NCI-H2227 (cell line): ENCODE results near the gene MMP25.

ENCODE experiments used
- DNase-seq: peaks from one replicate; lab custom pipeline; 2025; ENCODE audit not compliant: unreplicated experiment; lab: John Stamatoyannopoulos, UW

MMP25 gene

DNA sequence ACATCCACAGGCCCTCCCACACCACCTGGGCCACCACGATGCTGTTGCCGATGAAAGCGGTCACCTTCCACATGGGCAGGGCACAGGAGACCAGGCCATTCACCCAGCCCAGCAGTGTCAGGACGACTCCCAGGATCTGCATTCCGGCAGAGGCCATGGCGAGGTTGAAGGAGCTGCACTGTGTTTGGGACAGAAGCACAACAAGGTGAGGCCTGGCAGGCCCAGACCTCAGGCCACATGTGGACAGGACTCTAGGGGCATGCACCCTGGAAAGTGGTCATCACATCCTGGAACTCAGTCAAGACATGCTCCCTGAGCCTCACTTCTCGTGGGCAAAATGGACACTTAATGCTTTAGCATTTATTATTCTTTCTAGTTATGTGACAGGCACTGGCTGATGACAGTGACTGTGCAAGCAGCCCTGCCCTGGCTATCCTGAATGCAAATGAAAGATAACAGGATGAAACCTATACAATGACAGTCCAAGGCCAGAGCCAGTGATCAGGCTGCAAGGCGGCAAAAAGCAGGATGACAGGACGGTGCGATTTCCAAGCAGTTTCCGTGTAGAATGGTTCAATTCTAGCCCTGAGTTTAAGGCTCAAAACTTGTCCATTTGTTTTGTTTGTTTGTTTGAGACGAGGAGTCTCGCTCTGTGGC is 30.4 kb upstream of the MMP25 start:
- no peak for DNase-seq

DNA sequence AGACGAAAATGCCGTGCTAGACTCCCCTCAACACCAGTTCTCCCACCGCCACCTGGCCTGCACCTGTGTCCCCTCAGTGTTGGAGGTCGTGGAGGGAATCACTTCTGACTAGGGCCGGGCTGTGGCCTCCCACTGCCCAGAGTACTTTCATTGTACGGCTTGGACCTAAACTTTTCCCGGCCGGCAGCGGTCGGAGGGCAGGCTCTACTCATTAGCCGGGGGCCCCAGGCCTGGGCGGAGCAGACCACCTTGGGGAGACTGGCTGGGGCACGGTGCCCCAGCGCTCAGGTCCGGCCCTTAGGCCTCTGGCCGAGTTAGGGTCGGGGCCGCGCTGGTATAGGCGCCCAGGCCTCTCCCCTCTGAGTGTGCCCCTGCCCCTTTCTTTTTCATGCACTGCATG is 29.0 kb upstream of the MMP25 start:
- no peak for DNase-seq

DNA sequence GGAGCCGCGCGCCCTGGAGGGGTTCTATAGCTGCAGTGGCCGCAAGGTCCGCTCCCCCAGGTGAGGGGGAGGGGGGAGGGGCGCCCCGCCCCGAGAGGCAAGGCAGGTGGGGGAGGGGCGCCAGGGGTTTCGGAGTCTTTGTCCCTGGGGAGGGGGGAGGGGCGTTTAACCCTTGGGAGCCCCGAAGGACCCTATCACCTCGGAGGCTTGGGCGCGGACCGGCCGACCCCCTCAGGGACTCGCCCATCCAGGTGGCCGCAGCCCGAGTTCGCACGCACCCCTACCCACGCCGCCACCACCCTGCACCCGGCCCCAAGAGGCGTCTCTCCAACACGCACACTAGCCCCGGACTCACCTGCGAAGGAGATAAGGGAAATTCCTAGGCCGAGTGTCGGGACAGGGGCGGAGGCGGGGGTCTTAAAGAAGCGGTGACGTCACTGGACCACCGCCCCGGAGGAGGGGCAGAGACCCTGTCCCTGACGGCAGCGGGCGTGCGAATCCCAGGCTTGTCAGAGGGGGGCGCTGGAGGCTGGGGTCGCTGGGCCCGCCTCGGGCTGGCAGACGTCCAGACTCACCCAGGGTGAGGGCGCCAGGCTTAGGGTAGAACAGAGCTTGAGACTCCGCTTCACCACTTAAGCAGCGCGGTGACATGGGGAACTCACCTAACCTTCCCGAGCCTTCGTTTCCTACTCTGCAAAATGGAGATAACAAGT is 28.4 kb upstream of the MMP25 start, which contains the start of gene CLDN6:
Gene CLDN6, minus strand, starts transcription at position 390 of the 713 bp plus-strand sequence. CDS start 2,162 bp downstream, outside the sequence.
- DNase-seq: no peak

DNA sequence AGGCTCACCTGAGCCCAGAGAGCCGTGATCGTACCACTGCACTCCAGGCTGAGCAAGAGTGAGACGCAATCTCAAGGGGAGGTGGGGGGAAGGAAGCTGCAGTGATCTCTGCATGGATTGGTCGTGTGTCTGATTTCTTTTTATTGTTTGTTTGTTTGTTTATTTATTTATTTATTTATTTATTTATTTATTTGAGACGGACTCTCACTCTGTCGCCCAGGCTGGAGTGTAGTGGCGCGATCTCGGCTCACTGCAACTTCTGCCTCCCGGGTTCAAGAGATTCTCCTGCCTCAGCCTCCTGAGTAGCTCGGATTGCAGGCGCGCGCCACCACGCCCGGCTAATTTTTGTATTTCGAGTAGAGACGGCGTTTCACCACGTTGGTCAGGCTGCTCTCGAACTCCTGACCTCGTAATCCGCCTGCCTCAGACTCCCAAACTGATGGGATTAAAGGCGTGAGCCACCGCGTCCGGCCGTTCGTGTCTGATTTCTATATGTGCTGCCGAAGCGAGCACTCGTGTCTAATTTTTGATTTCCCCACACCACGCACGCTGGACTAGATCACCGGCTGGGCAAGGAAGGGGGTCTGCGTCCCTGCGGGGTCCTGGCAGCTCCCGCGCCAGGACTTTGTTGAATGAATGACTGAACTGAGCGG is 26.6 kb upstream of the MMP25 start:
- no peak for DNase-seq

DNA sequence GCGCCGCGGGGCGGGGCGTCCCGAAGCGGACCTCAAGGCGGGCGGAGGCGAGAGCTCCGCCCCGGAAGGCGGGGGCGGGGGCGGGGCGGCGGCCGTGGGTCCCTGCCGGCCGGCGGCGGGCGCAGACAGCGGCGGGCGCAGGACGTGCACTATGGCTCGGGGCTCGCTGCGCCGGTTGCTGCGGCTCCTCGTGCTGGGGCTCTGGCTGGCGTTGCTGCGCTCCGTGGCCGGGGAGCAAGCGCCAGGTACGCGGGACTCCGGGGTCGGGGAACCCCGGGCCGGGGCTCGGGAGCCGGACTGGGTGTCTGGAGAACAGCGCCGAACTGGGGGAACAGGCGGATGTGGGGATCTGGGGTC is 26.1 kb upstream of the MMP25 start, which contains the start of gene TNFRSF12A:
Gene TNFRSF12A, plus strand, starts transcription at position 122 of the 357 bp plus-strand sequence. Its CDS starts 30 bp downstream, at position 152.
- peak; percentile 87 for DNase-seq

DNA sequence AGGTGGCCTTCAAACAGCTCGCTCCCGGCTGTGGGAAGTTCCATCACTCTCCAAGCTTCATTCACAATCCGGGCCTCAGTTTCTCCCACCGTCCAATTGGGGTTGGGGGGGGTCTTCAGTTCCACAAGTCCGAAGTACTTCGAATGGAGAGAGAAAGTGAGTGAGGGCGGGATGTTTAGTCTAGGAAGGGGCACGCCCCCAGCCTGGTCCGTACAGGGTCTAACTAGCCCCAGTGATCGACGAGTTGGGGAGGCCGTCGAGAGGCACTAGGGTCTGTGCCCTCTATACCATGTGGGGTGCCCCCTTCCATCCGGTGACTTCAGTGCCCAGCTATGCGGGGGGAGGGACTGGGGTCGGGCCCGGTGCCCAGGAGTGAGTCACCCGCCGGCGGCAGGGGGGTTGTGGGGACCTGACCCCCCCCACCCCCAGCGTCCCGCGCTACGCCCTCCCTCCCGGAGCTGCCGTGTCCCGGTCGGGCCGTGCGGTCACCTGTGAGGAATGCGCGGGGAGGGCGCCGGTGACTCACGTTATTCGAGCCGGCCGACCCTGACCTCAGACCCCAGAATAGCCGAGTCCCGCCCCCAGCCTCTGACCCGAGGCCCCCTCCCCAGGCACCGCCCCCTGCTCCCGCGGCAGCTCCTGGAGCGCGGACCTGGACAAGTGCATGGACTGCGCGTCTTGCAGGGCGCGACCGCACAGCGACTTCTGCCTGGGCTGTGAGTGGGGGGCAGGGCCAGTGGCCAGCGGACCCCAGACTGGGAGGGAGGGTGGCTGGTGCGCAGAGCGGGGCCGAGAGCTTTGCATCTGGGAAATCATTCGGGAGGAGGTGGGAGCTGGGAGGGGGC is 25.5 kb upstream of the MMP25 start:
- peak; percentile 49 for DNase-seq

DNA sequence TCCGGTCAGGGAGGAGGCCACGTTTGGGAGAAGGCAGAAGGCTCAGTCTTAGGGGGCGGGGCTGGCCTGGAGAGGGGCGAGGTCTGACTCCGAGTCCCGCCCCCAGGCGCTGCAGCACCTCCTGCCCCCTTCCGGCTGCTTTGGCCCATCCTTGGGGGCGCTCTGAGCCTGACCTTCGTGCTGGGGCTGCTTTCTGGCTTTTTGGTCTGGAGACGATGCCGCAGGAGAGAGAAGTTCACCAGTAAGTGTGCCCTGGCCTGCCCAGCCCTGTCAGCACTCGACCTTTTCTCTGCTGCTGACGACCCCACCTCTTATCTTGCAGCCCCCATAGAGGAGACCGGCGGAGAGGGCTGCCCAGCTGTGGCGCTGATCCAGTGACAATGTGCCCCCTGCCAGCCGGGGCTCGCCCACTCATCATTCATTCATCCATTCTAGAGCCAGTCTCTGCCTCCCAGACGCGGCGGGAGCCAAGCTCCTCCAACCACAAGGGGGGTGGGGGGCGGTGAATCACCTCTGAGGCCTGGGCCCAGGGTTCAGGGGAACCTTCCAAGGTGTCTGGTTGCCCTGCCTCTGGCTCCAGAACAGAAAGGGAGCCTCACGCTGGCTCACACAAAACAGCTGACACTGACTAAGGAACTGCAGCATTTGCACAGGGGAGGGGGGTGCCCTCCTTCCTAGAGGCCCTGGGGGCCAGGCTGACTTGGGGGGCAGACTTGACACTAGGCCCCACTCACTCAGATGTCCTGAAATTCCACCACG is 24.7 kb upstream of the MMP25 start:
- DNase-seq: peak; percentile 77

DNA sequence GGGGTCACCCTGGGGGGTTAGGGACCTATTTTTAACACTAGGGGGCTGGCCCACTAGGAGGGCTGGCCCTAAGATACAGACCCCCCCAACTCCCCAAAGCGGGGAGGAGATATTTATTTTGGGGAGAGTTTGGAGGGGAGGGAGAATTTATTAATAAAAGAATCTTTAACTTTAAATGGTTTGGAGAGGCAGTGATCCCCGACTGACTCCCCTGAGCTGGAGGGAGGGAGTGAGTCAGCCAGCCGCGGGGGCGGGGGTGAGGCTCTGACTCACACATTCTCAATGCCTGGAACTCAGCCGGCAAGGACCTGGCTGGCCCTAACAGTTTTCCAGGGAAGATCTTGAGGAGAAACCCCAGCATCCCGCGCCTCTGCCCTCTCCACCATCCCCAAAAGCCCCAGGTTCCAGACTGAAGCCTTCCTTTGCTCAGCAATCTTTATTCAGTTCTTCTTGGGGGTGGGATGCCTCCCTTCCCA is 24.1 kb upstream of the MMP25 start:
- DNase-seq: peak; percentile 44

DNA sequence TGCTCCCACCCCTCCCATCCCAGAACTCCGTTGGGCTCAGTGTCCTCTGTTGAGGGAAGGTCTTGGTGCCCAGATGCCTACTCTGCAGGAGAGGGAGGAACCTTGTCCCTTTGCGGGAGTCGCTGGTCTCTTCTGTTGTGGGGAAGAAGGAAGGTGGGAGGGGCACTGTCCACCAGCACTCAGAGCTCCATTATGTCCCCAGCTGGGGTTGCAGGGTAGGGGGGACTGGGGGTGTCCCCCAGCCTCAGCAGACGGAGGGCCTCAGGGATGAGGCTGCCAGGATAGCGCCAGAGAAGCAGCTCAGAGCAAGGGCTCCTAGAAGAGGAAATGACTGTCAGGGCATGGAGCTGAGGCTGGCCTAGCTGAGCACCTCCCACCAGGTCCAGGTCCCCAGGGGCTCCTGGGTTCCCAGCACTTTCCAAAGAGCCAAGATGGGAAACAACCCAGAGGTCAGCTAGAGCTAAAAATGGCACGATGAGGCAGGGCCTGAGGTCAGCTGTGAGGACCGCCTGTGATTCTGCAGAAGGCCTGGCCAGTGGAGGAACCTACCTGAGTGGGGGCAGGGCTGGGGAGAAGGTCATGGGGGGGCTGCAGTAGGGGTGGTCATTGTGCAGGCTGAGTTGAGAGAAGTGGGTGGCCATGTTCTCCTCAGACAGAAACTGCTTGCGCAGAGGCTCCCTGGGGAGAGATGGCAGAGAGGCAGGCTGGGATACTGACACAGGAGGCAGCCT is 23.5 kb upstream of the MMP25 start:
- DNase-seq: no peak

DNA sequence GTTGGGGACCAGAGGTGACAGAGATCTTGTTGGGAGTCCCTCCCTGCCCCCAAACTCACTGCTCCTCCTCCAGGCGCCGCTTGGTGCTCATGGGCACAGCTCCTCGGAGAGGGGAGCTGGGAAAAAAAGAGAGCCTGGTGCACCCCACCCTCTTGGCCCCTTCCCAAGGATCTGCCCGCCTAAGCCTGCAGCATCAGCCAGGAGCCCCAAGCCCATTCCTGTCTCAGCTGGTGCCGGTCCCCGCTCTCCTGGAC is 23.0 kb upstream of the MMP25 start:
- DNase-seq: no peak

DNA sequence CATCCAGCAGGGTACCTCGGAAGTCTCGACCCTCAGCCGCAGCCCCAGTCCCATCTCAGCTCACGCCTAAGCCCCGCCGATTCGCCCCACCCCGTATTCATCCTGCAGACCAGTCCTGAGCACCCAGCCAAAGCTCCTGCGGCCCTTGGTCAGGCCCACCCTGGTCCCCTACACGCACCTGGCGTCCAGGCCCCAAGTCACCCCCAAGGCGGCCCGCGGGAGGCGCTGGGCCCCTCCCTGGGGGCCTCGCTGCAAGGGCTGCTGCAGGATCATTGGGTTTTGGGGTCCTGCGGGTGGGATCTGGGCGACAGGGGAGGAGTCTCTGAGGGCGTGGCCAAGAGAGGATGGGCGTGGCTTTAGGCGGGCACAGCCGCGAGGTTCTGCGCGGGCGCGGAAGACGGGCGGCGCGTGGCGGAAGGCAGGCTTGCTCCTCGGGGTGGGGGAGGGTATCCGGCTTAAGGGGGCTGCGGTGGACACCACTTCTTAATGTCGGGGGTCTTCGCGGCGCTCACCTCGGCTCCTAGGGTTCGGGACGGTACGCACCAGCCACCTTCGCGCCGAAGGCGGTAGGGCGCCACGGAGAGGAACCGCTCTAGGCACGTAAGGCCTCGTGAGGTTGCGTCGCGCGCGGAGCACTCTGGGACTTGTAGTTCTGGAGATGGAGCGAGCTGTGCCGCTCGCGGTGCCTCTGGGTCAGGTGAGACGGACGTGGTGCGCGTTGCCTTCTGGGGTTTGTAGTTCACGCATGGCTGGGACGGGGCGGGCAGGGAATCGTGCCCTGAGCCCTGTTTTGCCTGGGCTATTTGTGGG is 22.5 kb upstream of the MMP25 start, which contains the start of the genes HCFC1R1 and THOC6:
Gene HCFC1R1, minus strand, starts transcription at position 274 of the 810 bp plus-strand sequence. Its CDS starts 1 bp downstream, at position 273.
Gene THOC6, plus strand, starts transcription at position 367 of the 810 bp plus-strand sequence. Its CDS starts 292 bp downstream, at position 659.
- DNase-seq: peak; percentile 98

DNA sequence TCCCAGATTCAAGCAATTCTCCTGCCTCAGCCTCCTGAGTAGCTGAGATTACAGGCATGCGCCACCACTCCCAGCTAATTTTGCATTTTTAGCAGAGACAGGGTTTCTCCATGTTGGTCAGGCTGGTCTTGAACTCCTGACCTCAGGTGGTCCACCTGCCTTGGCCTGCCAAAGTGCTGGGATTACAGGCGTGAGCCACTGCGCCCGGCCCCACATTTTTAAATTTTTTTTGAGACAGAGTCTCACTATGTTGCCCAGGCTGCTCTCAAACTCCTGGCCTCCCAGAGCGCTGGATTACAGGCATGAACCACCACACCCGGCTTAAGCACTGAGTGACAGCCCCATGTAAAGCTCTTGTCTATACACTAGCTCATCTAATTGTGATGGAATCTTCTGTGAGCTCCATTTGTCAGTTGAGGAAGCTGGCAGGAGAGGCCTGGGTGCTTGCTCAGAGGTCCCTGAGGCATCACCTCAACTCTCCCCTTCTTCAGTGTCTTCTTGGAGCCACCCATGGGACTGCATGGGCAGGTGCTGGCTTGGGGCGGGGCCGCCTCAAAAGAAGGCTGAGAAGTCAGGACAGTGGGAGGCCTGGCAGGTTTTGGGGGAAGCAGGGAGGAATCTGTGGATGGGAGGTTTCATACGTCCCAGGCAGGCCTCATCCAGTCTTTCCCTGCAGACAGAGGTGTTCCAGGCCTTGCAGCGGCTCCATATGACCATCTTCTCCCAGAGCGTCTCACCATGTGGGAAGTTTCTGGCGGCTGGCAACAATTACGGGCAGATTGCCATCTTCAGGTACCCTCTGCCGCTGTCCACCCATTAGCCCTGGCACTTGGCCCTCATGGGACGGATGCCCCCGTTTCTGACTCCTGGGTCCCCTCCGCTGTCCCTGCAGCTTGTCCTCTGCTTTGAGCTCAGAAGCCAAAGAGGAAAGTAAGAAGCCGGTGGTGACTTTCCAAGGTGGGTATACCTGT is 21.0 kb upstream of the MMP25 start:
- DNase-seq: no peak

DNA sequence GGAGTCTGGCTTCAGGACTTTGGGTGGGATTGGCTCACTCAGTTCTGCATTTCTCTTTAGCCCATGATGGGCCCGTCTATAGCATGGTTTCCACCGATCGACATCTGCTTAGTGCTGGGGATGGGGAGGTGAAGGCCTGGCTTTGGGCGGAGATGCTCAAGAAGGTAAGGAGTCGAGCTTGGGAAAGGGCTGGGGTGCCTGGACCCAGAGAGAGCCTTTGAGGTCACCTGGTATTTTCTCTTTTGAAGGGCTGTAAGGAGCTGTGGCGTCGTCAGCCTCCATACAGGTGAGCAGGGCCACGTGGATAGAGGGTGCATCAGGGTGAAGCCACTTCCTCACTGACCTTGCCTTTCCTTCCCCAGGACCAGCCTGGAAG is 20.4 kb upstream of the MMP25 start:
- no peak for DNase-seq

DNA sequence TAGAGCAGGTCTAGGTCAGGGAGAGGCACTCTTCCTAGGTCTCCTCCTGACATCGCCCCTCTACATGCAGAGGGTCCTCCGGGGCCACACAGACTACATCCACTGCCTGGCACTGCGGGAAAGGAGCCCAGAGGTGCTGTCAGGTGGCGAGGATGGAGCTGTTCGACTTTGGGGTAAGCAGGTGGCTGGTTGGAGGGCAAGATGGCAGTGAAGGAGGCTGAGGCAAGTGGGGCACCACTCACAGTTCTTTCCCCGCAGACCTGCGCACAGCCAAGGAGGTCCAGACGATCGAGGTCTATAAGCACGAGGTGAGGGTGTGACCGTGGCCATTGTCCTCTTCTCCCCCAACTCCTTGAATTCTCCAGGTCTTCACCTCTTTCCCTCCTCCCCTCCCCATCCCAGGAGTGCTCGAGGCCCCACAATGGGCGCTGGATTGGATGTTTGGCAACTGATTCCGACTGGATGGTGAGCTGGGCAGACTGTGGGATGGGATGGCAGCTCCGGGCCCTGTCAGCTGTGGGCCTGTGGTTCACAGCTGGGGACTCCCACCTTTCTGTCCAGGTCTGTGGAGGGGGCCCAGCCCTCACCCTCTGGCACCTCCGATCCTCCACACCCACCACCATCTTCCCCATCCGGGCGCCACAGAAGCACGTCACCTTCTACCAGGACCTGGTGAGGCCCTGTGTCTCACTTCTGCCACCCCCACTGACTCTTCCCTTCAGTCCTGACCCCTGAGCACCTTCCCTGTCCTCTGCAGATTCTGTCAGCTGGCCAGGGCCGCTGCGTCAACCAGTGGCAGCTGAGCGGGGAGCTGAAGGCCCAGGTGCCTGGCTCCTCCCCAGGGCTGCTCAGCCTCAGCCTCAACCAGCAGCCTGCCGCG is 19.5 kb upstream of the MMP25 start:
- no peak for DNase-seq

DNA sequence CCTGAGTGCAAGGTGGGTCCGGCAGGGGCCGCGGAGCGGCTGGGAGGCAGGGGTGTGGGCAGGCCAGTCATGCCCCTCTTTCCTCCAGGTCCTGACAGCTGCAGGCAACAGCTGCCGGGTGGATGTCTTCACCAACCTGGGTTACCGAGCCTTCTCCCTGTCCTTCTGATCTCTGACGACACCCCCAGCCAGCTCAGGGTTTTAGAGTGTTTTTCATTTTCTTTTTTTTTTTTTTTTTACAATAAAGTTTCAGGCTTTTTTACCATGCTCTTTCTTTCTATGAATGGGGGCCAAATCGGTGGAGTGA is 18.9 kb upstream of the MMP25 start:
- DNase-seq: no peak

DNA sequence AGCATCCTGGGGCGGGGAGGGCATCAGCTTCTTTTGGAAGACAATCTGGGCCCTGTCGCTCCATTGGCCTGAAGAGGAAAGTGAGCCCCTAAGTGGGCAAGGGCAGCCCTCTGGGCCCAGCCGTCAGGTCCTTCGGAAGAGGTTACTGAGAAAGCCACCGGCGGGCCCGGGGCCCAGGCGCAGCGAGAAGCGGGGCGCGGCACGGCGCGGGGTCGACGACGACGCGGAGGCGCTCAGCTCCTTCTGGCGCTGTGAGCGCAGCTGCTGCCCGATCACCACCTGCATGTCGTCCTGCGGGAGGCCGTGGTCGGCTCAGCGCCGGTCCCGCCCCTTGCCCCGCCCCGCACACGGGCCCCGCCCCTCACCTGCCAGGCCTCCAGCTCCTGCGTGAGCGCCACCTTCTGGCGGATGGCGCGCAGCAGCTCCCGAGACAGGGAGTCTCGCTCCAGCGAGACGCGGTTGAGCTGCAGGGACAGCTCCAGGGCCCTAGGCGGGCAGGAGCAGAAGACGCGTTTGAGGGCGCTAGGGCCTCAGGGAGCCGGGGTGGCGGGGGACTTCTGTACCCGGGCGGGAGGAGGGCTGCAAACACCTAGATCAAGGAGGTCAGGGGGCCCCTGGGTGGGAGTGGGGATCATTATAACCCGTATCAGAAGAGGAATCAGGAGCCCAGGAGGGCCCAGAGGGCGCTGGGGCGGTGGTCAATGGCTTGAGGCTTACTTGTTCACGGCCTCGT is 18.2 kb upstream of the MMP25 start:
- peak; percentile 95 for DNase-seq
